ENCODE data around the gene QPCTL. TPM values are rescaled to one million over a fixed set of nuclear protein-coding genes. Genes with fewer than 3 reads are reported as not detected.

Gene QPCTL
- total and polyA plus RNA-seq, 2 of the 13 experiments (the other 11 are each of a cell fraction or from before 2014, with no cell fraction given) = 16.0 to 19.1 TPM

DNA sequence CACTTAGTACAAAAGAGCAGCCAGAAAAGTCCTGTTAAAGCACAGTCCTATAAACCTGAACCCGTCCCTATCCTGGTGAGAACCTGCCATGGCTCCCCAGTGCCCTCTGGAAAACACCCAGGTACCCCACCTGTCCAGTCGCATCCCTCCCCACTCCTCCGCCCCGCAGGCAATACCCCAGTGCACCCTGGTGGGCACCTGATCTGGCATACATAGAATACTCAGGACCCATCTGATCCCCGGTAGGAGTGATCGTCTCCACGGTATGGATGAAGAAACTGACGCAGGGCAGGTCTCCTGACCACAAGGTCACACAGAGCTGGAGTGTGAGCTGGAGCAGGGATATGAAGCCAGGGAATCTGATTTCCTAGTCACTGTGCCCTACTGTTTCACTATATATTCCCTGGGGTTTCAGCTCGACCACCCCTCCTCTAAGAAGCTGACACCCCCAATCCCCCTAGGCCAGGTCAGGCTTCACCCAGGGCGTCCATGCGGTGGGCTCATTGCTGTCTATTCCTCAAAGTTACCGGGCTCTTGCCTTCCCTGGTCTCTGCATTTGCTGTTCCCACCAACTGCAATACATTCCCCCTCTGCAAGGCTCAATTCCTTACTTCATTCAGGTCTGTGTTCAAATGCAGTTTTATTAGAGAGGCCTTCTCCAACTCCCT lies 25.7 kb downstream of the QPCTL start:
- peaks cover 41% of the 10 kb centered on the region for H3K79me2 ChIP-seq (ENCODE audit: insufficient read depth, low read length)
- no peak overlapping the region for H2AFZ ChIP-seq (ENCODE audit: low read length)
- POLR2A ChIA-PET = interaction anchor here (0.7 to 4.7 kb wide), 11 partner anchors 11 to 164 kb away, joined by 3 to 94 read pairs (median 8); partner anchors contain the start of genes EML2, FBXO46, FOXA3 and OPA3
- TF ChIP-seq ZKSCAN8 (CRISPR knock-in tag; IDR thresholded peaks at IDR 0.05; ENCODE audit: borderline replicate concordance) (no peak), FOXA3 (CRISPR knock-in tag; IDR thresholded peaks at IDR 0.05) (no peak), HDAC6 (IDR thresholded peaks at IDR 0.05; ENCODE audit: low read depth, low read length) (no peak), KDM3A (CRISPR knock-in tag; IDR thresholded peaks at IDR 0.05; ENCODE audit: low read depth) (no peak), NCOA5 (CRISPR knock-in tag; IDR thresholded peaks at IDR 0.05) (no peak), DPF2 (CRISPR knock-in tag; IDR thresholded peaks at IDR 0.05; ENCODE audit: borderline replicate concordance, low read depth) (0 out of 2 replicates have a peak, but pooled peaks have one; percentile 23), HHEX (CRISPR knock-in tag; IDR thresholded peaks at IDR 0.05) (0 out of 2 replicates have a peak, but pooled peaks have one; percentile 10), ZC3H4 (CRISPR knock-in tag; IDR thresholded peaks at IDR 0.05; ENCODE audit: borderline replicate concordance) (0 out of 2 replicates have a peak, but pooled peaks have one; percentile 42), ZNF891 (CRISPR knock-in tag; IDR thresholded peaks at IDR 0.05) (no peak), POLR2A (IDR thresholded peaks at IDR 0.05; ENCODE audit: insufficient read depth in 1 of 2, low read depth in 2 of 2, low read length in 2 of 2) (peak in 1 of 2 experiments; percentile 20; a peak in 1 of 4 replicates)
- TF ChIP-seq, protein P1, sequence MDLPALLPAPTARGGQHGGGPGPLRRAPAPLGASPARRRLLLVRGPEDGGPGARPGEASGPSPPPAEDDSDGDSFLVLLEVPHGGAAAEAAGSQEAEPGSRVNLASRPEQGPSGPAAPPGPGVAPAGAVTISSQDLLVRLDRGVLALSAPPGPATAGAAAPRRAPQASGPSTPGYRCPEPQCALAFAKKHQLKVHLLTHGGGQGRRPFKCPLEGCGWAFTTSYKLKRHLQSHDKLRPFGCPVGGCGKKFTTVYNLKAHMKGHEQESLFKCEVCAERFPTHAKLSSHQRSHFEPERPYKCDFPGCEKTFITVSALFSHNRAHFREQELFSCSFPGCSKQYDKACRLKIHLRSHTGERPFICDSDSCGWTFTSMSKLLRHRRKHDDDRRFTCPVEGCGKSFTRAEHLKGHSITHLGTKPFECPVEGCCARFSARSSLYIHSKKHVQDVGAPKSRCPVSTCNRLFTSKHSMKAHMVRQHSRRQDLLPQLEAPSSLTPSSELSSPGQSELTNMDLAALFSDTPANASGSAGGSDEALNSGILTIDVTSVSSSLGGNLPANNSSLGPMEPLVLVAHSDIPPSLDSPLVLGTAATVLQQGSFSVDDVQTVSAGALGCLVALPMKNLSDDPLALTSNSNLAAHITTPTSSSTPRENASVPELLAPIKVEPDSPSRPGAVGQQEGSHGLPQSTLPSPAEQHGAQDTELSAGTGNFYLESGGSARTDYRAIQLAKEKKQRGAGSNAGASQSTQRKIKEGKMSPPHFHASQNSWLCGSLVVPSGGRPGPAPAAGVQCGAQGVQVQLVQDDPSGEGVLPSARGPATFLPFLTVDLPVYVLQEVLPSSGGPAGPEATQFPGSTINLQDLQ (CRISPR knock-in tag; IDR thresholded peaks at IDR 0.05) = 0 out of 2 replicates have a peak, but pooled peaks have one; percentile 7
- TF ChIP-seq, protein P2, sequence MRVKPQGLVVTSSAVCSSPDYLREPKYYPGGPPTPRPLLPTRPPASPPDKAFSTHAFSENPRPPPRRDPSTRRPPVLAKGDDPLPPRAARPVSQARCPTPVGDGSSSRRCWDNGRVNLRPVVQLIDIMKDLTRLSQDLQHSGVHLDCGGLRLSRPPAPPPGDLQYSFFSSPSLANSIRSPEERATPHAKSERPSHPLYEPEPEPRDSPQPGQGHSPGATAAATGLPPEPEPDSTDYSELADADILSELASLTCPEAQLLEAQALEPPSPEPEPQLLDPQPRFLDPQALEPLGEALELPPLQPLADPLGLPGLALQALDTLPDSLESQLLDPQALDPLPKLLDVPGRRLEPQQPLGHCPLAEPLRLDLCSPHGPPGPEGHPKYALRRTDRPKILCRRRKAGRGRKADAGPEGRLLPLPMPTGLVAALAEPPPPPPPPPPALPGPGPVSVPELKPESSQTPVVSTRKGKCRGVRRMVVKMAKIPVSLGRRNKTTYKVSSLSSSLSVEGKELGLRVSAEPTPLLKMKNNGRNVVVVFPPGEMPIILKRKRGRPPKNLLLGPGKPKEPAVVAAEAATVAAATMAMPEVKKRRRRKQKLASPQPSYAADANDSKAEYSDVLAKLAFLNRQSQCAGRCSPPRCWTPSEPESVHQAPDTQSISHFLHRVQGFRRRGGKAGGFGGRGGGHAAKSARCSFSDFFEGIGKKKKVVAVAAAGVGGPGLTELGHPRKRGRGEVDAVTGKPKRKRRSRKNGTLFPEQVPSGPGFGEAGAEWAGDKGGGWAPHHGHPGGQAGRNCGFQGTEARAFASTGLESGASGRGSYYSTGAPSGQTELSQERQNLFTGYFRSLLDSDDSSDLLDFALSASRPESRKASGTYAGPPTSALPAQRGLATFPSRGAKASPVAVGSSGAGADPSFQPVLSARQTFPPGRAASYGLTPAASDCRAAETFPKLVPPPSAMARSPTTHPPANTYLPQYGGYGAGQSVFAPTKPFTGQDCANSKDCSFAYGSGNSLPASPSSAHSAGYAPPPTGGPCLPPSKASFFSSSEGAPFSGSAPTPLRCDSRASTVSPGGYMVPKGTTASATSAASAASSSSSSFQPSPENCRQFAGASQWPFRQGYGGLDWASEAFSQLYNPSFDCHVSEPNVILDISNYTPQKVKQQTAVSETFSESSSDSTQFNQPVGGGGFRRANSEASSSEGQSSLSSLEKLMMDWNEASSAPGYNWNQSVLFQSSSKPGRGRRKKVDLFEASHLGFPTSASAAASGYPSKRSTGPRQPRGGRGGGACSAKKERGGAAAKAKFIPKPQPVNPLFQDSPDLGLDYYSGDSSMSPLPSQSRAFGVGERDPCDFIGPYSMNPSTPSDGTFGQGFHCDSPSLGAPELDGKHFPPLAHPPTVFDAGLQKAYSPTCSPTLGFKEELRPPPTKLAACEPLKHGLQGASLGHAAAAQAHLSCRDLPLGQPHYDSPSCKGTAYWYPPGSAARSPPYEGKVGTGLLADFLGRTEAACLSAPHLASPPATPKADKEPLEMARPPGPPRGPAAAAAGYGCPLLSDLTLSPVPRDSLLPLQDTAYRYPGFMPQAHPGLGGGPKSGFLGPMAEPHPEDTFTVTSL (CRISPR knock-in tag; IDR thresholded peaks at IDR 0.05; ENCODE audit: borderline replicate concordance) = peak; percentile 15; the same call in 1 of the 2 replicates
- TF ChIP-seq, protein P3, sequence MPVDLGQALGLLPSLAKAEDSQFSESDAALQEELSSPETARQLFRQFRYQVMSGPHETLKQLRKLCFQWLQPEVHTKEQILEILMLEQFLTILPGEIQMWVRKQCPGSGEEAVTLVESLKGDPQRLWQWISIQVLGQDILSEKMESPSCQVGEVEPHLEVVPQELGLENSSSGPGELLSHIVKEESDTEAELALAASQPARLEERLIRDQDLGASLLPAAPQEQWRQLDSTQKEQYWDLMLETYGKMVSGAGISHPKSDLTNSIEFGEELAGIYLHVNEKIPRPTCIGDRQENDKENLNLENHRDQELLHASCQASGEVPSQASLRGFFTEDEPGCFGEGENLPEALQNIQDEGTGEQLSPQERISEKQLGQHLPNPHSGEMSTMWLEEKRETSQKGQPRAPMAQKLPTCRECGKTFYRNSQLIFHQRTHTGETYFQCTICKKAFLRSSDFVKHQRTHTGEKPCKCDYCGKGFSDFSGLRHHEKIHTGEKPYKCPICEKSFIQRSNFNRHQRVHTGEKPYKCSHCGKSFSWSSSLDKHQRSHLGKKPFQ (CRISPR knock-in tag; IDR thresholded peaks at IDR 0.05; ENCODE audit: insufficient replicate concordance) = peak; percentile 8

More for the DNA sequence above, 25.7 kb downstream of the QPCTL start:
- ATAC-seq (peak; percentile 22), FAIRE-seq (no peak), DNase-seq (ENCODE audit: low spot score) (no peak)
- Histone ChIP-seq H3K4me3 (replicated peaks in 1 of 3; ENCODE audit: insufficient read depth in 1 of 3, low read depth in 2 of 3, low read length in 3 of 3) (peak overlapping the region; percentile 59 to 78 (median 60)), H3K36me3 (replicated peaks in 1 of 2; ENCODE audit: control insufficient read depth in 1 of 2, insufficient read depth in 2 of 2, low read length in 2 of 2) (peaks cover 1 to 8% of the 10 kb centered on the region in 2 experiments; a peak in 2 of 5 replicates), H3K4me2 (ENCODE audit: low read depth, low read length) (peak overlapping the region; percentile 92), H3K27ac (ENCODE audit: extremely low read length, insufficient read depth, low read length) (peak overlapping the region; percentile 91), H4K20me1 (ENCODE audit: insufficient read depth, low read length) (no peaks in the 10 kb centered on the region), H3K27me3 (ENCODE audit: control insufficient read depth in 1 of 2, insufficient read depth in 2 of 2, low read length in 2 of 2) (no peaks in the 10 kb centered on the region; a peak in 1 of 5 replicates), H3K9ac (ENCODE audit: insufficient read depth, low read depth, low read length) (peak overlapping the region; percentile 92), H3K4me1 (ENCODE audit: insufficient read depth, low read length) (peaks cover 71% of the 10 kb centered on the region), H3K9me3 (ENCODE audit: low read length) (no peaks in the 10 kb centered on the region)
- BruUV-seq (replicated peaks) = TSS peak; percentile 99
- 41% methylated on average over 8 of the region's 12 CpGs for WGBS (ENCODE audit: low lambda C conversion rate)
- in situ Hi-C loops (cut with HindIII; ENCODE audit: extremely low pct_ligation_motif_present, low pct_unique_long_range_greater_than_20kb) = no loop called here
- intact Hi-C loops (cut with micrococcal nuclease; ENCODE audit: unreplicated experiment) = loop anchor here (1.0 kb wide), 1 partner anchor 25 kb away; no protein-coding TSS in a partner anchor
- CTCF ChIA-PET (ENCODE audit: low intra/inter-chr PET ratio, low total read pairs) = no interaction called here
